Suppressor macrophage treated with lipopolysaccharide for 1 hour (primary cell): Measurements from ENCODE around the gene BCL11B.

Experiments used
- DNase-seq, 3 donors: peaks; one replicate each; pipeline ENCODE4 v3.0.0-alpha.2; 2020 to 2022

The BCL11B gene

DNA sequence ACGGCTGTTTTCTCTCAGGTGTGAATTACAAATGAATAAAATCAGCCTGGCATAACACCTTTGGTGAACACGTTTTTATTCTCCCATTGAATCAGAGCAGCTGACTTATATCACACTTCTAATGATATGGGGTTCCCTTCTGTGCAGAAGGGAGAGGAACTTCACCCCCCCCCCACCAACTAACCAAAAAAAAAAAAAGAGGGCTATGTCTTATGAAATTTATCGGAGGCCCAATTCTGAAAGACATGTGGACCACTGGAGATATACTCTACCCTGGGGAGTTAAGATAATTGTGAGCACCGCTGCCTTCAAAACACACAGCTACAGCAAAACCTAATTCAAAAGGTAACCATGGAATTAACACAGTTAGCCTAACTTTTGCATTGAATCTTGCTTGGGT lies 4.6 kb downstream of the BCL11B start:
- no peak for DNase-seq

DNA sequence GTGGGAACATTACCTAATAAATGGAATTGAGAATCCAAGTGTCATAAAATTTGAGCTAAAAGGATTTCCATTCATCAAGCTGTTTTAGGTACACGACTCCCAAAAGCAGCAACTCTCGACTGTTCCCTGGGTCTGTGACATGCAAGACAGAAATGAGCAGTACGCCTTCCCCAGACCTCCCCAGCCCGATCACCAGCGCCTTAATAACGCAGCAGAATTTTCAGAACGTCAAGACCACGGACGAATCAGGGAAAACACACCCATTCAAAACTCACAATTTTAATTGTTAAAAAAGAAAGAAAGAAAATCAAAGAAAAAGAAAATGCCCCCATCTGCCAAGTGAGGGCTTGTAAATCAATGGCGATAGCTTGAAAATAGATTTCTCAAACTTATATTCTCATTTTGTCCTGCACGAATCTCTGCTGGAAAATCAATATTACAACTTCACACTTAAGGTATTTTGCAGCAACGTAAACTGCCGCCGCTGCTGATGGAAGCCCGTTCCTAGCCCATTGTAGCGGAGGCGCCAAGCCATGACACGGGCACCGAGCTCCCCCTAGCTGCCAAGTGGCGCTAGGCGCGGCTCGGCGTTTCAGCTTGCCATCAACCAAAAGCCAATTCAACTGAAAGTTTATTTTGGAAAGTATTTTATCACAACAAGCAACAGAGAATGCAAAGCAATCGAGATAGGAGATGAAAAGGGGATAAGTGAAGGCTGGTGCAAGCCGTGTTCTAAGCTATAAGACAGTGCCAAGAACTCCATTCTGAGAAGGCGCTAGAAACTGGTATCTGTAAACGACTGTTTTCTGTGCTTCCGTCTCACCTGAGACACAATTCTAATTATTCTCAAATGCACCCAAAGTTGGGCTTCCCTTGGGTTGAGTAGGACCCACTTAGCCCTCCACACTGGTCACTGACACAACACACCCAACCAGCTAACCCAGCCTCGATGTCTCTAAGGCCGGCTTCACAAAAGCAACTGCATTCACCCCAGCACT lies 5.5 kb downstream of the BCL11B start:
- peak; percentile 63 to 83 (median 71) for DNase-seq

DNA sequence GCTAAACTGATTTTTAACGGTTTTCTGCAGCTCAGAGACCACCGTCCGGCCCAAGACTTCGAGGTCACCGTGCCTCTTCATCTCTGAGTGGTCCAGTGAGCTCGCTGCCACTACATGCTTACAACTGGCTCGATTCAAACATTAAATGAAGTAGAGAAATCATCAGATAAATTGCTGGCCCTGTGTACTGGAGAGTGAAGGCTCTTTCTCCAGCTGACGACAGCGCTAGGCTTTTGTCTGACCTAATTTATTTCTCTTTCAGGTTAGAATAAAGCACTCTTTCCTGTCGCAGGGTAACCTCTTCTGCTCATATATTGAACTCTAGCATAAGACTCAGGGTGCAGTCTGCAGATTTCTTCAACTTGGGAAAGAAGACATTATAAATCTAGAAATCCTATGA lies 6.4 kb downstream of the BCL11B start:
- no peak for DNase-seq

DNA sequence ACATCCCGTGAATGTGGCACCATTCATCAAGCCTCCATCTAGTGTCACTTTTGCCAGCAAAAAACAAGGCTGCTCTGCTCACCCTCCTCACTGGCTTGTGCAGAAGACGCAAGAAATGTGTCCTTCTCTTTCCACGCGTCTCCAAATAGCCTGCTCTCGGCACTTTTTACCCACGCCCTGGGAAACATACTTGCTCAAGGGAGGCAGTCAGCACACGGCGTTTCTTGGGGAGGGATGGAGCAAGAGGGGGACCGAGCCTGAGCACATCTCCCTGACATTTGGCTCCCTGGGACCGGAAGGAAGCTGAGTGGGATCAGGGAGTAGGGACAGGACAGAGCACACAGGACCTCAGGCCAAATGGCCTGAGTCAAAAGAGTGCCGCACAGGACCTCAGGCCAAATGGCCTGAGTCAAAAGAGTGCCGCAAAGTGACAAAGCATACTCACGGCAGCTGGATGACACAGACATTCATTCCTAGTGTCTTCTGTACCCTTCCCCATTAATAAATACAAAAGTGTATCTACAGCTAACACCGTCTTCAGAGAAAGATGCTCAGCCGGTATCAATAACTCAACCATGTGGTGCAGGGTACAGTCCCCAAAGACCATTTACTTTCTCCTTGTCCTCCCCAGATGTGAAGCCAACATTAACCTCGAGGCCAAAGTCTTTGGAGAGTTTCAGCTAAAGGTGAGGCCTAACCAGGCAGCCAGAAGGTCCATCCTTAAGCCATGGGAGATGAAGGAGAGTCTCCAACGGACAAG lies 7.1 kb downstream of the BCL11B start:
- no peak for DNase-seq

DNA sequence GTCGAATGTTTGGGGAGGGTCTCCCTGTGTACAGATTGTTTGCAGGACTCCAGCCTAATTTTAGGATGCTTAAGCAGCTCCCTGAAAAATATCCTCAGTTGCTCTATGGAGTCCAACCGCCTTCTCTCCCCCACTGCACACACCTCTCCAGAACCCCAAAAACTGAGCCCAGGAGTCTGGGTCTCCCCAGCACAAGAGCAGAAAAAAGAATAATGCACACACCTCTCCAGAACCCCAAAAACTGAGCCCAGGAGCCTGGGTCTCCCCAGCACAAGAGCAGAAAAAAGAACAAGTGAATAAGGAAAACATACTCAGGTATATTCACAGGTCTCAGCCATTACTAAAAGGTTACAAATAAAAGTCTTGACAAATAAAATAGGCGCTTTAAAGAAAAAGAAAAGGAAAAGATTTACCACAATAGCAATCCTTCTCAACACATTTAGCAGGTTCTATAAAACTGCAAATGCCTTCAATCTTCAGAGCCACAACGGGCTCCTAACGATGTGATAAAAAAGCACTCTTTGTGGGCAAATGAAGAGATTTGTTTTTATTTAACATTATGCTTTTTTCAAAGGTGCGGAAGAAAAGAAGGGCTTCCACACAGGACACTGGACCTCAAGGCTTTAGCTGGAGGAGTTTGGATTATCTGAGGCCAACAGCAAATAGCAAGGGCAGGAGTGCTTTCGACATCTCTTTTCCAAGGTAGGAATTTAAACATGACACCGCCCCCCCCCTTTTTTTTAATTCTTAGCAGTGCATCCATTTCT lies 8.2 kb downstream of the BCL11B start:
- no peak for DNase-seq

DNA sequence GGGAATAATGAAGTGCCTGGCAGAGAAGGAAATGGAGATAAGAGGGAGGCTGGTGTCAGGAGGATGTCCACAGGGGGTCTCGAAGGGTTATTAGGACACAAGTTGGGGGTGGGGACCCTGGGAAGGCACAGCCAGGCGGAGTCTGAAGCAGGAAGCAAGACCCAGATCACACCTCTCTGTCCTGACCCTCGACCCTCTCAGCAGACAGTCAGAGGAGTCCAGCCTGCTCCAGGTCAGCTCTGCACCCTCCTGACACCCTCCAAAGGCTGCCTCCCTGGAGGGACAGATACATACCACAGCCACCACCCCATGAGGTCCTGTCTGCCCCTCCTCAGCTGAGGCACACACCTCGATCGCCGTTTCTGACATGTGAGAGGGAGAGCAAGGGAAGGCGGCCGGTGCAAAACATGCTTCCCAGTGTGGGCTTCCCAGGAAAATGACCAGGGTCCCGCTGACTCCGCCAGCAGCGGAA lies 9.0 kb downstream of the BCL11B start:
- DNase-seq: no peak

DNA sequence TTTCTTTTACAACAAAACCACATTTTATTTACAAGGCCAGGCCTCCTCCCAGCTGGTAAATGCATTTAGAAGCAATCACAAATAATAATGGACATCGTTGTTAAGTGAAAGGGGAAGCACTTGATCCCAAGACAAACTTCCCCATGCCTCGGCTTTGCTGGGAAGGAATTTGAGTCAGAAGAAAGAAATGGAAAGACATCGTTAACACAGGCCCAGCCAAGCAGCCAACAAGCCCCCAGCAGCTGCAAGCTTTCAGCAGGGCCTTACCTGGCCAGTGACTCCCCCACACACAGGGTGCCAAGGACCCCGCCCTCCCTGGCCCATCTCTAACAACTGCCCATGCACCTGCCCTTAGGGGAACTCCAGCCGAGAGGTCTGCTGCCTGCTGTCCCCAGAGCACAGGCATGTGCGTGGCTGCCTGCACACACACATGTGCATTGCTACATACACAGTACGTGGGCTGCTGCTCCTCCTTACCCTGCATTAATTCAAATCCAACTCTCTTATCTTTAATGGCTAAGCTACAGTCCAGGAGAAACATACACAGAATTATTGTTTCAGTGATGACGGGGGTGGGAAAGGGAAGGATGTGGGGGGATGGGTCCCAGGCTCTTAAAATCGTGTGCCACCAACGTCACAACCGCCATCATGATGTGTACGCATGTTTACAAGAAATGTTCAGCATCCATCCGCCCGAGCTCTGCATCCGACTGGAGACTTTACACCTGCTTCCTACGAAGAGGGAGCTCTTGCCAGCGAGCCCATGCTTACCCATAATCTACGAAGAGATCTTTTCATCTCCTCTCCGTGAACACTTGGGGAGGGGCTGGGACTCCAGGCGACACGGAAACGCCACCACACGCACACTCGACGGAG lies 9.8 kb downstream of the BCL11B start:
- DNase-seq: no peak

DNA sequence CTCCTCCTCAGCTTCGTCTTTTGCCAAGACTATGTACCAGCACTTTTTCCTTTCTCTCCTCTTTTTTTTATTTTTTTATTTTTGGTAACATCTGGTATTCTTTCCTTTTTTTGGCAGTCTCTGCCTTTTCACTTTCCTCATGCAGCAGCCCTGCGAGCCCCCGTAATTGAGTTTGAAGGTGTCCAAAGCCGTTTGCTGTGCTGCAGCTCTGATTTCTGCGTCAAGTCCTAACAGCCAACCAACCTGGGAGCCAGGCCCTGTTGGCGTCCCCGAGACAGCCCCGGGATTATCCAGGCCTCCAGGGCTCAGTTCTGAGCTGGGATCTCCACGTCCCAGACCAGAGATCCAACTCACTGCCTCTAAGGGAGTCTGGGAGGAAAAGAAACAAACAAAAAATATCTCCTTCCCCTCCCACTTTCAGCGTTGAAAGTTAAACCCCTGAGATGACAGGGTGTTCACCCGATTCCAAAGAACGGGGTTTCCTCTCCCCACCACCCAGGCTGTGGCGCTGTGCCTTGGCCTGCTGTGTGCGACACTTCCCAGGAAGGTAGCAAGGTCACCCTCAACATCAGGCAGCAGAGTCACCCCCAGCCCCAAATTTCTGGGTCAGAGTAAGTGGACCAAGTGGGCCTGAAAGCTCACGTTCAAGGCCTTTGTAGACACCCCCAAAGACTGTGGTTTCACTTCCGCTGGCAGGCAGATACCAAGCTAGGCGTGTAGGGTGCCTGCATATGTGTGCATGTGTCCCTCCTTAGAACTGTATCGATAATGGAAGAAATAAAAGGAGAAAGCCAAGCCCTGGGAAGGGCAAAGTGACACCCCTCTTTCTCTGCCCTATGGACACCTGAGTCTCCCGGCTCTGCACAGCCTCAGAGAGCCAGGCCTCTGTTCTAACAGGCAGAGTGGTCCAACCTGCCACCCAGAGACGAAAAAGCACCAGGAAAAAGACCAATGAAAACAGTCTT lies 11.1 kb downstream of the BCL11B start:
- no peak for DNase-seq

DNA sequence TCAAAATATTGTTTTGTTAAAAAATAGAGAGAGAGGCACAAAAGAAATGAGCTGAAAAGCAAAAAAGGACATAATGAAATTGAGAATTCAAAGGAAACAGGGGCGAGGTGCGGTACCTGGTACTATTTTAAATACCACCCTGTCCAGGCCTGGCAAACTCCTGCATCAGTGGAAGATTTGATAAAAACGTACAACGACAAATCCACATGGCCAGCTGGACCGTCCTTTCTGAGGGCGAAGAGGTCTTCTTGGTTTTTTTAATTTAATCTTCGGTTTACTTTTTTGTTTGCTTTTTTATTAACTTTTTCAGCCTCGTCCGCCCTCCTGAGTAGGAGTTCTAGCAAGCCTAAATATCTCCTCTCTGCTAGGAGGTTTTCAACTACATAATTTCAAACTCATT lies 11.9 kb downstream of the BCL11B start:
- DNase-seq: no peak

DNA sequence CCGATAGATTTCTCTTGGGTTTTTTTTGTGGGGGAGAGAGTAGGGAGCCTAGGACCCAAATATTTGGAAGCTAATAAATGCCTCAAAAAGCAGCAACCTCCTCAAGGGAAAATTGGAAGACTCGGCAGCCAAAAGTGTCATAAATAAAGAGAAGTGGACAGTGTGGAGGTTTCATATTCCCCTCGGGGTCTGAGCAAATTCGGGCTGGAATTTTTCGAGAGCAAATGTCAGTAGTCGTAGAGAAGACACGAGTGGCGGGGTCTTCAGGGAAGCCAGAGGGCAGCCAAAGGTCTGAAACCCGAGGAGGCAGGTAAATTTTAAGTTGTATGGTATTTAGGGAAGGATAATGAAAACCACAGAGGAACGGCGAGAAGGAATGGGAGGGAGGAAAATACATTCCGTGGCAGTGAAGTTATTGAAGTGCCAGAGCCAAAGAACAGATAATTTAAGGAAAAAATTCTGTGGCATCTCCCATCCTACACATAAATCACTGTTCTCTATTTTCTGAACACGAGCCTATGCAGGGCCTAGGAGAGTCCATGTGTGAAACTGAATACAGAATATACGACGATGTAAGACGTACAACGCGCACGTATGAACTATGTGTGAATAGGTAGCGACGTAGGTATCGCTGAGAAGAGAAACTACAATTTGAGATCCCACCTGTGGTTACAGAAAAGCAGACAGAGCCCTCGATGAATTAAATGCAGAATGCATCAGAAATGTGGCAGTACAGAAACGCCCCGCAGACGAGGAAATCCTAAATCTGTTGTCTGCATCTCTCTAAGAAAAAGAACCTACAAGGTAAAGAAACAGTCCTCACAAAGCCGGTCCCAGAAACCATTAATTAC lies 12.9 kb downstream of the BCL11B start:
- DNase-seq: no peak

DNA sequence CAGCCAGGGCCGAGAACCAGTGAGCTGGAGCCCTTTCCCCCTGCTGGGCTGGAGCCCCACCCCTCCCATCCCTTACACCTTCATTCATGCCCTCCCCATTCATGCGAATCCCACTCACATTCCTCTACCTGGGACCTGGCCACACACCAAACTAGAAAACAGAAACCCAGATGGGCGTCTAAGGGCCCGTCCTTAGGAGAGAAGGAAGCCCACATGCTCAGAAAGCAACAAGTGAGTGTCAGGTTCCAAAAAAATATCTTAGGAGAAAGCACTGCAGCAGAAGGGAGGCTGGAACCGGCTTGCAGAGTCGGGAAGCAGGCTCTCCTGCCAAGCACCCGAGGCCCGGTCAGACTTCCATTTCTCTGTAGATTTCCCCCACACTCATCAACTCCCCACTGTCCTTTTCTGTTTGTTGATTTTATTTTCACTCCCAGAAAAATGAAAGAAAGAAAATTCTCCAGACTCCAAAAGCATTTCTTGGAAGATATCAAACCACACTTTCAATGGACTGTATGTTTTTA lies 13.6 kb downstream of the BCL11B start:
- DNase-seq: no peak

DNA sequence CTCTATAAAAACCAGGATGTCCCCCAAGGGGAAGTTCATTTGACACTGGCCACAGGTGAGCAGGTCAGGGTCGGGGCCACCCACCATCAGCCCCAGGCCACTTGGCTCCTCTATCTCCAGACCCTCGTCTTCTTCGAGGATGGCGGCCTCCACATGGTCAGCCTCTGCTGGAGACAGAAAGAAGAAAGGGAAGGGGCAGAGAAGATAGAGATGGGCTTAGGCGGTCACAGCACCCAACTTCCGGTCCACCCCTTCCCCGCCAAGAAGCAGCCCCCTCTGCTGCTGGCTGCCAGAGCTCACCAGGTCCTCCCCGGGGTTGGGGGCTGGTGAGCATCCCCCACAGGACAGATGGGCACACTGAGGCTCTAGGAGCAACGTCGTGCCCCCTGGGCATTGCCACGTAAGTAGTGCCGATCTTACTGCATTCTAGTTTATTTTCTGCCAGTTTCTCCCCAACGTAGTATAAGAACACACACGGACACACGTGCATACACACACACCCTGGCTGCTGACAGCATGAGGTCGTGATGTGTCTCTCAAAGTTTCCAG lies 14.2 kb downstream of the BCL11B start:
- no peak for DNase-seq

DNA sequence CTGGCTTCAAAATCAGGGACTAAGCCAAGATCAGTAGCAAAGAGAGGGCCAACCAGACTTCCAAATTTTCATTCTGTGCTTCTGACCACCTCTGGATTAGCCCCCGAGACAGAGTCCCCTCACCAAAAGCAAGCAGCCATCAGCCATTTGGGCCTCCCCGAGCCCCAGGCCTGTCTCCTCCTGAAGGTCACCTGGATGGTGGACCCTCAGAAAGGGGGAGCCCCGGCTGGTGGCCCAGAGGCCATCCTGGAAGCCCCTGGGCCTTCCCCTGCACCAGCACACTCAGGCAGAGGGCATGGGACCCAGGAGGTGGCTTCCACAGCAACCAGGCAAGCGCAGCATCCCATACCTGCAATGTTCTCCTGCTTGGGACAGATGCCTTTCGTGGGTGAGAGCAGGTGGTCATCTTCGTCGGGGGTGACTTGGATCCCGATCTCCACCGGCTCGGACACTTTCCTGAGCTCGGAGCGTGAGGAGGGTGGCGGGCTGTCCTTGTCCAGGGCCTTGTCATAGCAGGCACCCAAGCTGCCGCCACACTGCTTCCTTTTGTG lies 14.8 kb downstream of the BCL11B start:
- no peak for DNase-seq

DNA sequence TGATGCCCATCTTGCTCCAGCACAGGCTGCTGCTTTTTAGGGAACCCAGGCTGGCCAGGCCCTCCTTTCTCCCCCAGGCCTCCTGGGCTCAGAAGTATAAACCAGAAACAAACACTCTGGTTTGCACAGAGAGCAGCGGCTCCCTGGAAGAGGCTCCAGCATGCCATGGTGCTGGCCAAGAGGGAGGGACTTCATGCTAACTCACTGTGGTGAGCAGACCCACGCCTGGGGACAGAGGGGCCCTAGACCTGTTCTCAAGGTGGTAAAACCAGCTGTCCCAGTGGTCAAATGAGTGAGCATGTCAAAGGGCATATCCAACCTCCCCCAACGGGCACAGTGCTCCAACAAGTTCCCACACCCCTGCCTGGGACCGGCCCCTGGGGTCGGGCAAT lies 15.5 kb downstream of the BCL11B start:
- no peak for DNase-seq

DNA sequence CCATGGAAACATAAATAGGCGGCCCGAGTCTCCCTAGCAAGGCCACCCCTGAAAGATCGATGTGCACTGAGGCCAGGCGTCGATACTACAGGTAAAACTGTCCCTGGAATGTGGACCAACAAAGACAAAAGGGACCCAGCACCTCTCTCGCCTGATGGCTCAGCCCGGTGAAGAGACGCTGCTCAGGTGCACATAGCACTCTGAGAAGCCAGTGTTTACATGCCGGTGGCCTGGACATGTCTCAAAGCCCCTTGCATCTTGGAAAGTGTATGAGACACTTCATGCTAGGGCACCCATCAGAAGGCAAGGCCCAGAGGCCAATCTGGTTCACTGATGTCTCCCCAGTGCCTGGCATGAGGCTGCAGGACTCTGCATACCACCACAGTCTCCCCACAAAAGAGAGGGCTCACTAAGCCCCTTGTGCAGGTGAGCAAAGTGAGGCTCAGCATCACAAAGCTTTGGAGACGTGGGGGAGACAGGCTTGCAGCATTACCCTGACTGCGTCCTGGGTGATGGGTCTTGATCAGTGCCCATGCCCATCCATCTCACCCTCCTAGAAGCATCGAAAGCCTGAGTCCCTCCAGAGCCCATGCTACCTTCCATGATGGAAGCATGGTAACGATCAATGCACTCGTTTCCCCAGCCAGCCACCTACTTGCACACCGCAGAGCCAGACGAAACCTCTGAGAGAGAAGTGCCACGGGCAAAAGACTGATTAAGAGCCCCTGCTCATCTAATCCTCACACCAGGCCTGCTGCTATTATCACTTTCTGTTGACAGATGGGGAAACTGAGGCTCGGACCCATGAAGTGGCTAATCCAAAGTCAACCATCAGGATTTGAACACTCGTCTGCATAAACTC lies 16.1 kb downstream of the BCL11B start:
- DNase-seq: no peak

DNA sequence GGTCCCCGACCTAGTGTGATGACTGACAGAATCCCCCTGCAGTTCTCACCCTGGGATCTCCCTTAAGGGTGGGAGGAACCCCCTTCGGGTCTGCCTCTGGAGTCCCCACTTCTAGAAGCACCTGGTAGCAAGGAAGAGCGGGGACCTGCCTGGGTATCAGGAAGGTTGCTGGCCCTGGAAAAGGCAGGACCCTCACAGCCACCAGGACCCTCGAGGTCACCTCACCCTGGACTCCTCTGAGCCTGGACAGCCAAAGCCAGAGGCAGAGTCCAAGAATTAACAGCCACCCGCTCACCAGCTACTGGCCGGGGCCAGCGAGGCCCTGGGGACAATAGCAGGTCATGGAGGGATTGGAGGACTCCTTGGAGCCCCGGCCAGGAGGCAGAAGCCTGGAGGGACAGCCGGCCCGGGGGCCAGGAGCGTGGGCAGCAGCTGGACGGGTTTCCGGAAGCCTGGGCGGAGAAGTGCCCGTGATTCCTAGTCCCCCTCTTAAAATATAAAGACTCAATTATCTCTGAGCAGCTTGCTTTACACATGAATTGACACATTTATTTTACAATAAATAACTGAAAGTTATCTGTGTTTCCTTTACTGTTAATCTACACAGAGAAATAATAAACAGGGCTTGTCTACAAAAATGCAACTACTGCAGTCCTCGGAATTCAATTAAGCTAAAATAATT lies 17.5 kb downstream of the BCL11B start:
- no peak for DNase-seq

DNA sequence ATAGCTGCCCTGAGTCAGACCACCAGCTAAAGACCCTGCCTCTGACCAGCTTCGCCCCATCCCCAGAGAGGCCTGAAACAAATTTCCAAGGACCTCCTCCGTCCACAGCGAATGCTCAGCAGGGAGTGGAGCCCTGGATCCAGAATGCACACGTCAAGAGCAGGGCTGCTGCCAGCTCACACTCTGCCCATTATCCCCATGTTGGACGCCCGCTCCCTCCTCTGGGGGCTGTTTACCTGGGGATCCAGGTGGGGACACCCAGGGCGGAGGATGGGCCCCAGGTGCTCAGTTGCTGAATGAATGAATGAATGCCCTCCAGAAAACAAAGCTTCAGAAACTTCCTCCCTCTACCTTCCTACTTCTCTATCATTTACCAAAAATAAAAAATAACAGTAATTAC lies 18.1 kb downstream of the BCL11B start:
- no peak for DNase-seq
